ENCODE data around the gene RNU1-2.
A peak's percentile ranks its signal among the peaks of the same experiment; 100 is the strongest.
"Not testable (repeated sequence)": the region's sequence is repeated elsewhere in the genome, so short reads cannot be mapped to it uniquely, and the experiment has no call there.

RNU1-2 gene

DNA sequence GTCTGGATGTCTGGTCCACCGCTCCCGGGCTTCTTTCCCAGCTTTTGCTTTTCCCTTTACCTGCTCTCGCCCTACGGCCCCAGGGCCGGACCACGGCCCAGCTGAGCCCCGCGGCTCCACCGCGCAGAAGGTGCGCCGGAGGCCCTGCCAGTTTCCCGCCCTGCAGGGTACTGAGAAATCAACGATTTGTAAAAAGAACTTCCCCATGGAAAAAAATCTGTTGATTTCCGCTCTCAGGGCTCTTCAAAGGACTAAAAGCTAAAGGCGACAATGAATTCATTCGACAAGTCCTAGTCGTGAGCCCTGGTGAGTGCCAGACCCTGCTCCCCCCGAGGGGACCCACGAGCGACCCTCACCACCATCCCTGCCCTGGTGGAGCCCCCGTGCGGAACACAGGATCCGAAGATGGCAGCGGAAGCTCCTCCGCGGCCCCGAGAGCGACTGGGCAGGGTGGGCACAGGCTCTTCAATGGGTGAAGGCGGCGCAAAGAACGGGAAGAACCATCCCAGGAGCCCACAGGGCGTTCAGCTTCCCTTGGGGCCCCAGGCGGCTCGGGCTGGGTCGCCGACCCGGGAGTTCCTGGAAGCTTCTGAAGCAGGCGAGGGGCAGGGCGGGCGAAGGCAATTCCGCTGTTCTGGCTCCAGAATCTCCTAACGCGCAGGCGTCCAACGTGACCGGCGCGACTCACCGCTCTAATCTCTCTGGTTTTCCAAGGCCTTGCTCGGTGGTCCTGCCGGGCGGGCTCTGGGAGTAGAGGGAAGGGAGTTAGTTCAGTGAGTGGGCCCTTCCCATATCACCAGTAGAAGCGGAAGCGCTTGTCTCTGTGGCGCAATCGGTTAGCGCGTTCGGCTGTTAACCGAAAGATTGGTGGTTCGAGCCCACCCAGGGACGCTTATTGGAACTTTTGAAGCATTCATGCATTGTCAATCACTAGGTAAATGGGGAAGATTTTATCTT is 6.6 kb upstream of the RNU1-2 start:
- DNase-seq (ENCODE audit: low read depth): no peak

DNA sequence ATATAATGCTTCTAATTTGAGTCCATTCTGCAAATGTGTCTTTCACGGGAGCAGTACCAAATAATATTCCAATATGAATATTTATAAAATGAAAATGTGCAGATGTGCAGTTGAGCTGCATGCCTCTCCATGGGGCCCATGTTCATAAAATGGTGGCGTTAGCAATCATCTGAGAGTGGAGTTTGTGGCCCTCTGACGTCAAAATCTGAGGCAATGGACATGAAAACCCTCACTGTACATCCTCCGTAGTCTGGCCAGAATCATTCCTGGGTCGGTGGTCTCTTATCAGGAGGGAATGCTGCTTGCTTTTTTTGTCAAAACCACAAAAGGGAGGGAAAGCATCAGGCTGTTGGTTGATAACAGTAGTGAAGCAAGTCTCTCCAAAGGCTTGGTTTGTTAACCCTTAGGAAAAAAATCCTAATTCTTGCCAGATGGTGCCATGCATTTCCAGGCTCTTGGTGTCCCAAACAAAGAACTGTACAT is 5.2 kb upstream of the RNU1-2 start:
- not testable (repeated sequence) for DNase-seq (ENCODE audit: low read depth)

DNA sequence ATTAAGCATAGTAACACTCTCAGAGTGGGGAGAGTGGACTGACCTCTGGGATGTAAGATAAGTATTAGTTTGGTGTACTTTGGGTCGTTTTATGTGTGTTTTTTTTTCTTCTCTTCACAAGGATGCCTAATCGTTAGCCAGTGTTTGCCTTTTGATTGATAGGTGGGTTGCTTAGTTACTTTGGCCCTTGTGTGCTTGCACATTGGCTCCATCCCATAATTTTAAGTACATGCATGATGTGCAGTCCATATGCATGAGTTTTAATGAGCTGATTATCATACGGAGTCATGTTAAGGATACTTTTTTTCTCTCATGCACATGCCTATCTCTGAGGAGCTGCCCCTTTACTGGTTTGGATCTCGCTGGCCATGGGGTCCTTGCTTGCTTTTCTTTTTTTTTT is 4.7 kb upstream of the RNU1-2 start:
- DNase-seq (ENCODE audit: low read depth): not testable (repeated sequence)

DNA sequence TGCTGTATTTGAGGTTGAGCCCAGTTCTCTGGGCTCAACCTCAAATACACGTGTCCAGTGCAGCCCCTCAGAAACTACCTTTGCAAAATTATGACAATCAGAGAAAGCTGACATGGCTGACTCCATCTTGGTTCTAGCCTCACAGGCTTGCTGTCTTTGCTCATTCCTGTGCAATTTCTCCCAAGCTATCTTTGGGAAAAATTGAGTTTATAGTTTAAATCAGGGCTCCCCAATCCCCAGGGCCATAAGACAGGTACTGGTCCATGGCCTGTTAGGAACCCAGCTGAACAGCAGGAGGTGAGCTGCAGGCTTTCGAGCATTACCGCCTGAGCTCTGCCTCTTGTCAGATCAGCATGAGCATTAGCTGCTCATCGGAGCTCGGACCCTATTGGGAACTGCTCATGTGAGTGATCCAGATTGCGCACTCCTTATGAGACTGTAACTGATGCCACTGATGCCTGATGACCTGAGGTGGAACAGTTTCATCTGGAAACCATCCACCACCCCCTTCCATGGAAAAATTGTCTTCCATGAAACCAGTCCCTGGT is 2.7 kb upstream of the RNU1-2 start:
- not testable (repeated sequence) for DNase-seq (ENCODE audit: low read depth)

DNA sequence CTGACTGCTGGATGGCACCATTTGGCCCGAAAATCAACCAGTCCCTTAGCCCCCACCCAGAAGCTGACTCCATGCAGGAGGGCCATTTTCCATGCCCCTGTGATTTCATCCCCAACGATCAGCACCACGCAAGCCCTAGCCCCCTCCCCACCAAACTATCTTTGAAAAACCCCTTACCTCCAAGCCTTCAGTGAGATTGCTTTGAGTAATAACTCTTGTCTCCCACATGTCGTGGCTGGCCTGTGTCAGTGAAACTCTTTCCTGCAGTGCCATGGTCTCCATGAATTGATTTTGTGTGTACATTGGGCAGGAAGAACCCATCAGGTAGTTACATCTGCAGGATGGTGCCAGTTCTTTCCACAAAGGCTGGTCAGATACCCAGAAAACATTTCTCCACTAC is 2.0 kb upstream of the RNU1-2 start:
- not testable (repeated sequence) for DNase-seq (ENCODE audit: low read depth)

DNA sequence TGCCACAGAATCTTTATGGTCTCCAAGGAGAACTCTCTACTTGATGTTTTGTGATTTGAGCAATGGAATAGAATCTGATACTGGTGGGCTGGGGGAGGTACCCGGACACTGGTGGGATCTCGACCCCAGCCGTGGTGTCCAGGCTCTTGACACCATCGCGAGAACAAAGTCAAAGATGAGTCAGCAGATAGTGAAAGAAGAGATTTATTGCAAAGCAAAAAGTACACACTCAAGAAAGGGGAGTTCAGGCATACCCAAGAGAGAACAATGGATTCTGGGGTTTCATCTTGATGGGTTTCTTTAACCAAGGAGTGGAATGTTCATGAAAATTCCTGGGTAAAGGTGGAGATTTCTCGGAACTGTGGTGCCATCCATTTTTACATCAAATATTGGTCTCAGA is 1.4 kb upstream of the RNU1-2 start:
- not testable (repeated sequence) for DNase-seq (ENCODE audit: low read depth)

DNA sequence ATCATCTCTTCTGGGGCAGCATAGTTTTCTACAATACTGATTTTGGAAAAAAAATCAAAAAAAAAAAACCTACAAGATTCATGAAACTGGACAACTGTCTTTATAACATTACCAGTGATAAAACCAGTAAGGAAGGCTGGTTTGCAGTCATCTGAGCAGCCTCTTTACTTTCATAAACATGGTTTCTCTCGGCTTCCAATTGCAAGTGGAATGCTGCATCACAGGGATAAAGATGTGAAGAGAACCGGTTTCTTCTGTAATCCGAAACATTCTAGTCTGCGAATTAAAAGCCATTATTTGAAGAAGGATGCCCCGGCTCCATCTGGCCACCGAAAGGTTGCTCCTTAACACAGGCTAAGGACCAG is 565 bp upstream of the RNU1-2 start:
- DNase-seq (ENCODE audit: low read depth): not testable (repeated sequence)

DNA sequence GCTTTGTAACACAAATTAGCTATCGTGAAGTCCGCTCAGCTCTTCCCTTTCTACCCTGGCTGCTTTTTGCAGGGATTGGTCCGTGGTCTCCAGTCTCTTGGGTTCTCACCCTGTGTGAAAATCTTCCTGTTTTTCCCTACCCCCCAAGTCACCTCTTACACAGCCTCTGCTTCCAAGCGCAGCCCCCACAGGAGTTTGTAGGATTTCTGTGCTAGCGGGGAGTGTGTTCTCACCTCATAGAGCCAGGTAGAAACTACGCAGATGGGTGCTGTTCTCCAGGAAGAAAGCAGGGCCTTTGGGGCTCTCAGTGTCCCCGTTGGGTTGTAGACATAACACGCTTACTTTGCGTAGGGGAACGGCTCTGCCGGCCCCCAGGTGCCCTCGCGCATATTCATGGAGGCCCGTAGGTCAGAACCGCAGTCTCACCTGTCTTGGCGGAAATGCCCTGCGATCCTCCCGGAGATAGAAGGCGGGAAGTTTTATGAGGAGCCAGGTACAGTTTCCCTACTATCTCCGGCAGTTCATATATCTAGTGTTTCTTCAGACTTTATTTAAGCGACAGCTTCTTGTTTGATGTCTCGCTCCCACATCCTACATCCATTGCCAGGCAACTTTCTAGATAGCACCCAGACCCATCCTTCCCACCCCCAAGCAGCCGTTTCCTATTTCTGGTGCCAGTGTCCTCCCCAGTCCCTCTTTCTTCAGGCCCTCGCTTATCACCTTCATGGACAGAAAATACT is 706 bp downstream of the RNU1-2 start:
- DNase-seq (ENCODE audit: low read depth): peak; percentile 78

DNA sequence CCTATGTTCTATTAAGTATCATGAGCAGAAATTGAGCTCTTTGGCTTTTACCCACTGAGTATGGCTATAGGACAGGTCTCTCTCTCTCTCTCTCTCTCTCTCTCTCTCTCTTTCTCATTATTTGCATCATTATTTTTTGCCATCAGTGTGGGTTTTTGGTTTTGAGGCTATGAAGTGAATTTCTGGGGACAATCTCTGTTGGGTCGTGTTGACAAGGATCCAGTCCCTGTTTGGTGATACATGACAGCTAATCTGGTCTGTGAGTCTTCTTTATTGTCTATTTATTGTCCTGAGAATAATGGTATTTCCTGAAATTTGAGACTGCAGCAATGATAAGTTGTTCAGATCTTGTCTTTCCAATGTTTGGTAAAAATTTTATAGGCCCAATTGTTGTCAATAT is 1.9 kb downstream of the RNU1-2 start:
- DNase-seq (ENCODE audit: low read depth): not testable (repeated sequence)

DNA sequence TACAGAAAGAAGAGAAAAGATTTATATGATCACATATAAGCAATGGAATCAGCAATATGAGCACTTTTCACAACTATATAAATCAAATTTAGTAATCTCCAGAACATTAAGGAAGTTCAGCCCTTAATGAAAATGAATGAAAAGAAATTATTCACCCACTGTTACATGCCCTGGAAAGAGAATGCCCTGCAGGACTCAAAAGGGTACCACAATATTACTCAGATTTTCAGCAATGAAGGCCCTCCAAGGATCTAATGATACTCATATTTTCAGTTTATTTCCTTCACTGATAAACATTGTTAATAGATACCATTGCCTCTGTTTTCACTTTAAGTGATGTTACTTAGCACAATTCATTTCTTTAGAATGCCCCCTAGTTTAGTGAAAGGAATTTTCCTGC is 2.5 kb downstream of the RNU1-2 start:
- DNase-seq (ENCODE audit: low read depth): not testable (repeated sequence)

DNA sequence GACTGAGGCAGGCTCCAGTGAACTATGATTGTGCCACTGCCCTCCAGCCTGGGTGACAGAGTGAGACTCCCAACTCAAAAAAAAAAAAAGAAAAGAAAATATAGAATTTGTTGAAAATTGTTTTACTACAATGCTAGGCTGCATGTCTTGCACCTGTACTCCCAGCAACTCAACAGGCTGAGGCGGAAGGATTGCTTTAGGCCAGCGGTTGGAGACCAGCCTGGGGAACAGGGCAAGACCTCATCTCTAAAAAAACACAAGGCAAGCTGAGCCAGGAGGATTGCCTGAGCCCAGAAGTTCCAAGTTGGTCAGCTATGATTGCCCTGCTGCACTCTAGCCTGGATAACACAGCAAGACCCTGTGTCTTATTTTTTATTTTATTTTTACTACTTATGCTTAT is 3.2 kb downstream of the RNU1-2 start:
- not testable (repeated sequence) for DNase-seq (ENCODE audit: low read depth)

DNA sequence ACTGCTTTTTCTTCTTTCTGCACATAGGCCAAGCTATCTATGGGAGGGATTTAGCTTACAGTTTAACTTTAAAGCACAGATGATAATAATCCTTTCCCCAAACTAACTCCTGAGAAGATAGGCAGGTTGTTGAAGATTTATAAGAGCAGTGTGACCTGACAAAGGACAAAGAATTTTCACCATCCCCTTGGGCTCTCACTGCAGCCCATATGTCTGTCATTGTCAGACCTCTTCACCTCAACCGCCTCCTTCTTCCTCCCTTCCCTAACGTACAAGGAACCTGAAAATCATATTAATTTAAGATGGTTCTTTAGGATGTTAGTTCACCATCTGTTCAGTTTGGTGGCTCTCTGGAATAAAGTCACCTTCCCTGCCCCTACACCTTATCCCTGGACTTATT is 5.0 kb downstream of the RNU1-2 start:
- DNase-seq (ENCODE audit: low read depth): no peak

DNA sequence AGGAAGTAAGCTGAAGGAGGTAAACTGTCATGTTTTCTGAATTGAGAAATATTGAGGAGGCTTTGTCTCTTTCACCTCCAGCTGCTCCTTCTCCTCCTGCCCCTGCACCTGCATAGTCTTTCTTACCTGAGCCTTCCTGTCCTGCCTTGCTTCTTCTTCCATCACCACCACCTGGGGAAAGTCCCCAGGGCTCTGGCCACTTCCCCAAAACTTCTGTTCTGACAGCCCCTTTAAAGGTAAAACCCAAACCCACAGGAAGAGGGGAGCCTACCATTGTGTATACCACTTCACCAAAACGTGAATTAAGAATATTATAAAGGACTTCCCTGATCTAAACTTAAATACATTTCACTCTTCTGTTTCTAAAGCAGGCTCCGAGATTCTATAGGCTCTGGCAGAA is 5.6 kb downstream of the RNU1-2 start:
- not testable (repeated sequence) for DNase-seq (ENCODE audit: low read depth)

DNA sequence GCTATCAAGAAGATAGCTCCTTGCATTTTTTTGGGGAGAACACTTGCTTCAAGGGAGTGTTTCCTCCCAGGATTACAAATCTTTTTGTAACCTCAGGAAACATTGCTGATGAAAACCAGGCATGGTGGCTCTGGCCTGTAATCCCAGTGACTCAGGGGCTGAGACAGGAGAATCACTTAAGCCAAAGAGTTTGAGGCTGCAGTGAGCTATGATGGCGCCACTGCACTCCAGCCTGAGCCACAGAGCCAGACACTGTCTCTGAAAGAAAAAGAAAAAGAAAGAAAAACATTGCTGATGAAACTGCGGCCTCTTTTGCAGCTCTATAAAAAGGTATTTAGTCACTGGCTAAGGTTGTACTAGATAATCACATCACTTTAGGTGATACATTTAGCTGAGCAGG is 7.3 kb downstream of the RNU1-2 start:
- DNase-seq (ENCODE audit: low read depth): no peak

DNA sequence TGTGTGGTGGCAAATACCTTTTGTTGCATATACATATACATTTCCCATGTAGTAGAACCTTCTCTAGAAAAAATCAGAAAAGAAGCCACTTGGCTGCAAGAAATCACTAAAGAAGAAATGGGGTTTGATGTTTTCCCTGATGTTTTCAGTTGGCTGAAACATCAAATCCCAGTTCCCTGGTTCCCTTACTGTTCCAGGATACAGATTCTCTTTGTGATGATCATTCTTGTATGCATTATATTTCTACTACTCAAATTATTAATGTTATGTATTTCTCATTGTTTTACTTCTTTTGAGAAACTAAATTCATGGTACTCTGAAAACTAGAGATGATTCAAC is 7.6 kb downstream of the RNU1-2 start:
- DNase-seq (ENCODE audit: low read depth): no peak

DNA sequence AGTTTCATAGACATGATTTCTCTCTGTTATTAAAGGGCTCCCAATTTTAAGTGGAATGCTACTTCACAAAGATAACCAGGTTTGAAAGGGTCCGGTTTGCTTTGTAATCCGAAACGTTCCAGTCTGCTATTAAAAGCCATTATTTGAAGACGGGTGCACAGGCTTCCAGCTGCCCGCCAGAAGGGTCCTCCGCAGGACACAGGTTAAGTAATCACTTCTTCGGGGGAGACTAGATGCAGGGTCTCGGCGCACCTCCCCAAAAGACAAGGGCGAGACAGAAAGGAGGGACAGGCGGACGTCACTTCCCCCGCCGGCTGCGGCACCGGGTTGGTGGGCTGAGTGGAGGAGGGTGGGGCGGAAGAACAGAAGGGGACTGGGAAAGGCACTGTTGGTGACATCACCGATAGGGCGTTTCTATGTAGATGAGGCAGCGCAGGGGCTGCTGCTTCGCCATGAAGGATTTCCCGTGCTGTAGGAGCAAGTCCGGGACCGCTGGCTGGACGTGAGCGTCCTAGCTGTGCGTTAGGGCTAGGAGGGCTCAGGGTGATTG is 8.9 kb downstream of the RNU1-2 start:
- DNase-seq (ENCODE audit: low read depth): peak; percentile 63

DNA sequence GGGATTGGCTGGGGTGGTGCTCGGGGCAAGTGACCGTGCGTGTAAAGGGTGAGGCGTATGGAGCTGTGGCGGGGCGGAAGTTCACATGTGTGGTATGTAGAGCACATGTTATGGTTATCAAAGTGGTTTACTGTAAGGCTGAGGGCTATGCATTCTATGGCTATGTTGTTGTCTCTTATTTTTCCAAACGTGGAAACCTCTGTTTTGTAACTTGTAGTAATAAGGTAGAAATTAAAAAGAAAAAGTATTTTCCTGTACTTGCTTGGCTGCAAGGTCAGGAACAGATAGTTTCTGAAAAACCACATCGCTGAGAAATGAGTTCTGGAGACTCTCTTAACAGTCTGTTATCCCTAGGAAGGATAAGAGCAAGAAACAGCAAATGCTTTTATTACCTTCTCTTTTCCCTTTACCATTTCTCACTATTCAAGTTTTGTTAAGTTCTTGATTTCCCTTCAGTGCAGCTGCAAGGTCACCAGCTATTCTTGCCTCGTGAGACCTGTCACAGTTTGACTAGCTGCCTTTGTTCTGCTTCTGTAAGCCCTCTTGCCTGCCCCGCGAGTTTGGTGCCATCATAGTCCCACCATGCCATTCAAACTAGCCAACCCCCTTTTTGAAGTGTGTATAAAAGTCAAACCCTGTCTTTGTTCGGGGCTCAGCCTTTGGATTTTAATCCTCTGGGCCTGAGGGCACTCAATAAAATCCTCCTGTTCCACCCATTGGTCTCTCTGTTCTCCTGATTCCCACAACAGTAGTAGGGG is 9.5 kb downstream of the RNU1-2 start:
- DNase-seq (ENCODE audit: low read depth): peak; percentile 66

DNA sequence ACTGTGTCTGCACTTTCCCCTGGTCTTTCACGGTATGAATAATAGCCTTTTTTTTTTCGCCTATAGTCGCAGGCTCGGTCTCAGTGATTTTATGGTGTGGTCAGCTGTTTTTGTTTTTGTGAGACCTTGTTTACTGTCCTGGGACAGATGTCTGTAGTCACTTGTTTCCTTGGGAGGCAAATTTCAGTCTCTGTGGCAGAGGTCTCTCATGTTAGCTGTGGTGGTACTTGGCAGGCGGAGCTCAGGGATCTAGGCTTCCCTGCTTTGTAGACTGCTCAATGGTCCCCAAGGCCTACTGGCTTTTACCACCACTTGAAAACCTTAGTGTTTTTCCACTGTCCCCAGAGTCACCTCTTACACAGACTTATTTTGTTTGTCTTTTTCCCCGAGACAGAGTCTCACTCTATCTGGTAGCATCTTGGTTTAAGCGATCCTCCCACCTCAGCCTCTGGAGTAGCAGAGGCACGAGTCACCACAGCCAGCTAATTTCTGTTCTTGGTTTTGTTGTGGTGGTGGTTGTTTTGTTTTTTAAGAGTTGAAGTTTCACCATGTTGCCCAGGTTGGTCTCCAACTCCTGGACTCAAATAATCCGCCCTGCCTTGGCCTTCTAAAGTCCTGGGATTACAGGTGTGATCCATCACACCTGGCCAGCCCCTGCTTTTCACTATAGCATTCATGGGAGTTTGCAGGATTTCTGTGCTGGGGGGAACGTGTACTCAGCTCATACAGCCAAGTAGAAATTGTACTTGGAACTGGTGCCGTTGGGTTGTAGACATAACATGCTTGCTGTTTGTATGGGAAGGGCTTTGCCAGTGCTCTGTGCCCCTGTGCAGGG is 10.3 kb downstream of the RNU1-2 start:
- DNase-seq (ENCODE audit: low read depth): no peak

DNA sequence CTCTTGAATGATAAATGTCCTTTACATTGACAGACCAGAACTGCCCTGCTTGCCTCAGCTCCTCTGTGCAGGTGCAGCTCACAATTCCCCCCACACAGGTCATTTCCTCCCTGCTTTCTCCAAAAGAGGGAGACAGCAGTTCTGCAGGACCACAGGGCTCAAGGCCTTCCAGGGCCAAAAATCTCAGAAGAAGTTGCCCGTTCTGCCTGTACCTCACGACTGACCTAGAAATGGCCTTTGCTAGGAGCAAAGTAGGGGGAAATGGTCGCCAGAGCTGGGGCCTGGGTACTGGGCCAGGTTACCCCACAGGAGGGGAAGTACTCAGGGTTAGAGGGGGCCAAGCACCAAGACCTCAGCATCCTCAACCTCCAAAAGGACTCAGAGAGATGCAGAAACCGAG is 11.1 kb downstream of the RNU1-2 start:
- no peak for DNase-seq (ENCODE audit: low read depth)

DNA sequence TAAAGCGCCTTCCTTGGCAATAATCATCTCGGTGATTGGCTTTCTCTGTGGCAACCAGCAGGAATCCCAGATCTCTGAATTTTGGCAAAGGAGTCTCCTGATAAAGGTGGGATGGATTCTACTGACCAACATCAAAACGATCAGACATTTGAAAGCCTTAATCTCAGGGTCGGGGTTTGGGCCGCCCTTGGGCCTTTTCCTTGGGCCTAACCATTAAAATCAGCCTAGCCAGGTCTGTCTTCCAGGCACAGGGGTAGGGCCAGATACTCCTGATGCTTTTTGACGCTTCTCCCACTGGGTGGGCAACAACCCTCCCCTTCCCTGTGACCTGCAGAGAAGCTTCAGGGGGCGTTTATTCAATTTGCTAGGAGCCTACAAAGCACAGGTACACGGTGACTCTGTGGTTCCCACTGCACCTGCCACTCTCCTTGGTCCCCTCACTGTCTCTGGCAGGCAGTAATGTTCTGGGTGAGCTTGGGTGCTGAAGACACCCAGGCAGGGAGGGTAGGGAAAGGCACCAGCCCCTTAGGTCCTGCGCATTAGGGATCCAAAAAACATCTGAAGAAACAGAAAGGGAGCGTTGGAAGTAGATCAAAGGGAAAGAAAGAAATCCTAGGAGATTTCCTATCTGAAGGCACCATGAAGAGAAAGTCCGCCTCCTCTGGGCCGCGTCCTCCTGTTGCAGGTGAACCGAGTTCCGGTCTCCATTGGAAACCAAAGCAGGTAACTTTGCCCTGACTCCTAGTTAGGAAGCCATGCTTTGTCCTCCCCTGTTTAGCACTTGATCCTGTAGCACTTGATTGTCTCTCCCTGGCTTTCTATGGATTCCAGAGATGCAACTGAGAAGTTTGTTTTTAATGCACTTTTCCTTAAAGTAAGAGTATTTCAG is 12.3 kb downstream of the RNU1-2 start:
- no peak for DNase-seq (ENCODE audit: low read depth)

Measured in GM04503 (cell line).